ENCODE data around the gene LRRFIP1.

Gene LRRFIP1

DNA sequence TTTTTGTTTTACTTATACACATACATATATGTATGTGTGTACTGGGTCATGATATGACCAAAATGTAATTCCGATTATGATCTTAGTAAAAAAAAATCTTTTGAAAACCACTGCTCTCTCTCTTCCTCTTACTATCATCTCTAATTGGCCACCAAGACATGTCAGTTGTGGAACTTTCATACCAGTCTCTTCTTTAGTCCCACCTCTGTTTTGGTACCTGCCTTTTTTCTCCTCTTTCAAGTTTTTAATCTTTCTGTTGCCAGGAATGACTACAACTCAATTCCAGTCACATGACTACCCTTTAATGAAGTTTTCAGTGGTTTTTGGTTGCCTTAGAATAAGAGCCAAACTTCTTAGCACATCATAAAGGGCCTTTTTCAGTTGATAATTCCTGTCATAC, 188.2 kb downstream of the LRRFIP1 start:
- TF ChIP-seq, protein P1, sequence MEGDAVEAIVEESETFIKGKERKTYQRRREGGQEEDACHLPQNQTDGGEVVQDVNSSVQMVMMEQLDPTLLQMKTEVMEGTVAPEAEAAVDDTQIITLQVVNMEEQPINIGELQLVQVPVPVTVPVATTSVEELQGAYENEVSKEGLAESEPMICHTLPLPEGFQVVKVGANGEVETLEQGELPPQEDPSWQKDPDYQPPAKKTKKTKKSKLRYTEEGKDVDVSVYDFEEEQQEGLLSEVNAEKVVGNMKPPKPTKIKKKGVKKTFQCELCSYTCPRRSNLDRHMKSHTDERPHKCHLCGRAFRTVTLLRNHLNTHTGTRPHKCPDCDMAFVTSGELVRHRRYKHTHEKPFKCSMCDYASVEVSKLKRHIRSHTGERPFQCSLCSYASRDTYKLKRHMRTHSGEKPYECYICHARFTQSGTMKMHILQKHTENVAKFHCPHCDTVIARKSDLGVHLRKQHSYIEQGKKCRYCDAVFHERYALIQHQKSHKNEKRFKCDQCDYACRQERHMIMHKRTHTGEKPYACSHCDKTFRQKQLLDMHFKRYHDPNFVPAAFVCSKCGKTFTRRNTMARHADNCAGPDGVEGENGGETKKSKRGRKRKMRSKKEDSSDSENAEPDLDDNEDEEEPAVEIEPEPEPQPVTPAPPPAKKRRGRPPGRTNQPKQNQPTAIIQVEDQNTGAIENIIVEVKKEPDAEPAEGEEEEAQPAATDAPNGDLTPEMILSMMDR (IDR thresholded peaks at IDR 0.05; ENCODE audit: insufficient read depth, low read length, poor library complexity, severe bottlenecking) = no peak
- no peaks in the 10 kb centered on the region for H3K27me3 ChIP-seq (replicated peaks; ENCODE audit: control insufficient read depth, insufficient read depth, low read length)
- no peak overlapping the region for H3K4me3 ChIP-seq (replicated peaks; ENCODE audit: low read depth, low read length)
- peak; percentile 18 for DNase-seq (ENCODE audit: extremely low read depth, insufficient read length)
- H3K36me3 ChIP-seq (ENCODE audit: control insufficient read depth, insufficient read depth, low read length) = no peaks in the 10 kb centered on the region

DNA sequence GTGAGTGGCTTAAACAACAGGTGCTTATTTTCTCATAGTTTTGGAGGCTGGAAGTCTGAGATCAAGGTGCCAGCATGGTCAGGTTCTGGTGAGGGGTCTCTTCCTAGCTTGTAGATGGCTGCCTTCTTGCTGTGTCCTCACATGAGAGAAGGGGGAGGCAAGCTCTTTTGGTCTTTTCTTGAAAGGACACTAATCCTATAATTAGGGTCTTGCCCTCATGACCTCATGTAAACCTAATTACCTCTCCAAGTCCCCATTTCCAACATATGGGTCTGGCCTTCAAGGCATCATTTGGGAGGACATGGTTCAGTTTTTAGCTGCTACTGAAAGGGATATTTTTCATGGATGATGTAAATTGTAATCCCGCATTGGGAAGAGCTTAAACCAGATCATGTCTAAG, 189.1 kb downstream of the LRRFIP1 start:
- no peak for DNase-seq (ENCODE audit: extremely low read depth, insufficient read length)
- TF ChIP-seq, protein P1 (IDR thresholded peaks at IDR 0.05; ENCODE audit: insufficient read depth, low read length, poor library complexity, severe bottlenecking) = no peak
- H3K27me3 ChIP-seq (replicated peaks; ENCODE audit: control insufficient read depth, insufficient read depth, low read length) = no peaks in the 10 kb centered on the region
- H3K36me3 ChIP-seq (ENCODE audit: control insufficient read depth, insufficient read depth, low read length) = no peaks in the 10 kb centered on the region
- H3K4me3 ChIP-seq (replicated peaks; ENCODE audit: low read depth, low read length) = no peak overlapping the region

DNA sequence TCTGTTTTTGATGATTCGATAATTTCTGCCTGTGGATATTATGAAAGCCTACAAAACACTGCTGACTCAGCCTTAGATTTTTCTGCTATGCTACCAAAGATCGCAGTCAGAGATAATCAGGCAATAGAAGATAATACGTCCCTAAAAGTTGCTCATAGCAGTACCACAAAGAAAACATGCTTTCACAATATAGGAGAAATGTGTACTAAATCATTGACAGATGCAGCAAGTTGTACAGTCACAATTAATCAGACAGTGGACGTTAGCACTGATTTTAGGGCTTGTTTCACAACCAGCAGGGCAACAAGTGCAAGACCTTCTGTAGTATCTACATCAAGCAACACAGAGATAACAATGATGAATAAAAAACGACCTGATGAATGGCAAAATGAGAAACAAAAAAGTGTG, 190.7 kb downstream of the LRRFIP1 start:
- no peak for DNase-seq (ENCODE audit: extremely low read depth, insufficient read length)

DNA sequence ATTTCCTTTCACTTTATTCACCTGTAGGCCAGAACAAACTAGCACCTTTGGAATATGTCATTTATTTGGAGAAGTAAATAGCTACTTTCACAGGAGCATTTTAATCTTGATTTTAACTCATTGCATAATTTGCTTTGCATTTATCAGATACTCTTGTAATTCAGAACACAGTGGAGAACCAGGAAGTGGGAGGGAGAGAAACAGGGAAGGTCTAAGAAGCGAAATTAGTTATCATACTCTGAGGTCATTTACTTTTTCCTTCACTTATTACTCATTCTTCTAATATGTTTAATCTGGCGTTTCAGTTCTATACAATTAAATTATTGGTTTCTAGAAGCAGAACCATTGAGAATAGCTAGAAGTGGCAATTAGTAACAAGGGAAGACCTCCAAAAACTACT, 191.8 kb downstream of the LRRFIP1 start:
- no peaks in the 10 kb centered on the region for H3K27me3 ChIP-seq (replicated peaks; ENCODE audit: control insufficient read depth, insufficient read depth, low read length)
- DNase-seq (ENCODE audit: extremely low read depth, insufficient read length) = no peak
- H3K36me3 ChIP-seq (ENCODE audit: control insufficient read depth, insufficient read depth, low read length) = no peaks in the 10 kb centered on the region
- TF ChIP-seq, protein P1 (IDR thresholded peaks at IDR 0.05; ENCODE audit: insufficient read depth, low read length, poor library complexity, severe bottlenecking) = no peak
- no peak overlapping the region for H3K4me3 ChIP-seq (replicated peaks; ENCODE audit: low read depth, low read length)

More for the DNA sequence above, 190.7 kb downstream of the LRRFIP1 start:
- Histone ChIP-seq H3K36me3 (ENCODE audit: control insufficient read depth, insufficient read depth, low read length) (no peaks in the 10 kb centered on the region), H3K4me3 (replicated peaks; ENCODE audit: low read depth, low read length) (no peak overlapping the region), H3K27me3 (replicated peaks; ENCODE audit: control insufficient read depth, insufficient read depth, low read length) (no peaks in the 10 kb centered on the region)
- TF ChIP-seq, protein P1 (IDR thresholded peaks at IDR 0.05; ENCODE audit: insufficient read depth, low read length, poor library complexity, severe bottlenecking) = no peak

DNA sequence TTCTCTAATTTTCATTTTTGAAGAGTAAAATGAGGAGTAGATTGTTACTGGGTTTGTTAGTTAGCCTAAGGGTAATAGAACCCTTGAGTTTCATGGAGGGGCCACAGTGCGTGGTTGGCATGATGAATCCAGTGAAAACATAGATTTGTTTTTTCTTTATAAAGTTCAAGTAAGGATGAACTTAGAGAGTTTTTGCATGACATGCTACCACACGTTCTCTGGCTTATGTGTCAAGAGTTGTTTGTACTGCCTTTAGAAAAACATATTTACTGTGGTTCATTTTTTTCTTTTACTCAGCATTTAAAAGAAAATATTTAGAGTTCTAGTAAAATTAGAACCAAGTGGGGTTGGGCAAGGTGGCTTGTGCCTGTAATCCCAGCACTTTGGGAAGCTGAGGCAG, 193.0 kb downstream of the LRRFIP1 start:
- no peaks in the 10 kb centered on the region for H3K27me3 ChIP-seq (replicated peaks; ENCODE audit: control insufficient read depth, insufficient read depth, low read length)
- H3K36me3 ChIP-seq (ENCODE audit: control insufficient read depth, insufficient read depth, low read length) = no peaks in the 10 kb centered on the region
- TF ChIP-seq, protein P1 (IDR thresholded peaks at IDR 0.05; ENCODE audit: insufficient read depth, low read length, poor library complexity, severe bottlenecking) = no peak
- H3K4me3 ChIP-seq (replicated peaks; ENCODE audit: low read depth, low read length) = no peak overlapping the region
- DNase-seq (ENCODE audit: extremely low read depth, insufficient read length) = no peak

DNA sequence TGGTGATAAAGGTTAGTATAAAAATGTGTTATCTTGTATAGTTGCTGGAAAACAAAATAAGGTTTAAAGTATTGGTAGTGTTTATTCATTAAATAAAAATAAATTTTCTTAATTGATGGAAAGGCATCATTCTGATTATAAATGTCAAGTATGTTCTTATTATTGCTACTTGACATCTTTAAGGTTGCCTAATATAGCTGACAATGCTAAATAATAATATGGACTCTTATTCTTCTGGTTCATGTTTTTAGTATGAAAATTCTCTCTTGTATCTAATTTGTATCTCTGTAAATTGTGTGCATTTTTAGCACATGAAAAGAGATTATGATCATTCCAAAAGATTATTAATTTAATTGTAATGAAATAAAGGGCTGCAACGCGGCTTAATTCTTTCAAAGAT, 196.2 kb downstream of the LRRFIP1 start:
- TF ChIP-seq, protein P1 (IDR thresholded peaks at IDR 0.05; ENCODE audit: insufficient read depth, low read length, poor library complexity, severe bottlenecking) = no peak
- H3K4me3 ChIP-seq (replicated peaks; ENCODE audit: low read depth, low read length) = no peak overlapping the region
- DNase-seq (ENCODE audit: extremely low read depth, insufficient read length) = no peak
- no peaks in the 10 kb centered on the region for H3K36me3 ChIP-seq (ENCODE audit: control insufficient read depth, insufficient read depth, low read length)
- H3K27me3 ChIP-seq (replicated peaks; ENCODE audit: control insufficient read depth, insufficient read depth, low read length) = no peaks in the 10 kb centered on the region
